Ishikawa (cell line): Measurements from ENCODE around the gene TBC1D30.

Experiments
- CEBPB ChIP-seq: IDR thresholded peaks from 2 replicates; pipeline ENCODE4 v1.6.1; 2012
- CREB1 ChIP-seq: IDR thresholded peaks from 2 replicates; pipeline ENCODE4 v1.6.1; 2012; ENCODE audit warnings: low read depth
- EGR1 ChIP-seq: IDR thresholded peaks from 2 replicates; pipeline ENCODE4 v1.6.1; 2012
- EP300 ChIP-seq: IDR thresholded peaks from 2 replicates; pipeline ENCODE4 v1.6.1; 2012; ENCODE audit warnings: borderline replicate concordance
- NFIC ChIP-seq: IDR thresholded peaks from 2 replicates; pipeline ENCODE4 v1.6.1; 2012
- RAD21 ChIP-seq: IDR thresholded peaks from 2 replicates; pipeline ENCODE4 v1.6.1; 2012; ENCODE audit warnings: low read depth
- TAF1 ChIP-seq: IDR thresholded peaks from 2 replicates; pipeline ENCODE4 v1.6.1; 2012; ENCODE audit warnings: low read depth, mild to moderate bottlenecking
- TCF12 ChIP-seq: IDR thresholded peaks from 2 replicates; pipeline ENCODE4 v1.6.1; 2012; ENCODE audit warnings: low read depth
- TEAD4 ChIP-seq: IDR thresholded peaks from 2 replicates; pipeline ENCODE4 v1.6.1; 2012
- YY1 ChIP-seq: IDR thresholded peaks from 2 replicates; pipeline ENCODE4 v1.6.1; 2012; ENCODE audit warnings: low read depth
- ZBTB7A ChIP-seq: IDR thresholded peaks from 2 replicates; pipeline ENCODE4 v1.6.1; 2012; ENCODE audit warnings: low read depth
- TF ChIP-seq, protein P1 (sequence below): IDR thresholded peaks from 2 replicates; pipeline ENCODE4 v1.6.1; 2012
- TF ChIP-seq, protein P2 (sequence below): IDR thresholded peaks from 2 replicates; pipeline ENCODE4 v1.6.1; 2012
- TF ChIP-seq, protein P3 (sequence below): IDR thresholded peaks from 2 replicates; pipeline ENCODE4 v1.6.1; 2012; ENCODE audit warnings: low read depth, mild to moderate bottlenecking

DNA sequence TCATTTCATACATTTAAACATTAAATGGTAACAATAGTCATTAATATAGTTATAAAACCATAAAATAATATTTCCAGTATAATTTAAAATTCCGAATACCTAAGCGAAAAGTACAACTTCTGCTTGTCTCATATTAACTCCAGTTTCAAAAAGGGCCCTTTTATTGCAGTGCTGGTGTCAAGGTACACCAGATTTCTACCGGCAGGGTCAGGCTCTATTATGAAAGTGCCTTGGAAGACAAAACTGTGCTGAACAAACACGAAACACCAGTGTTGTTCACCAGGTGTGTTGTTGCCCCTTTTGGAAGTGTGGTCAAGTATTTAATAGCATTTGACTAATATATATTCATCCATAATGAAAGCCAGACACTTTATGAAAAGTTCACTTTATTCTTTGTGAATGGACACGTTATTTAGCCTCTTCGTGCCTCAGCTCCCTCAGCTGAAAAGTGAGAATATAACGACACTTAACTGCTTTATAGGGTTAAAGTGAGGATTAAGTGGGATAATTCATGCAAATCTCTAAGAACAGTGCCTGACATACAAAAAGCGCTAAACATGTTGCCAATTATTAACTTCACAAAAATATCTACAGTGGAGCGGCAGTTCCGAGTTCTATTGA lies 45.0 kb upstream of the TBC1D30 start:
- TF ChIP-seq, protein P1, sequence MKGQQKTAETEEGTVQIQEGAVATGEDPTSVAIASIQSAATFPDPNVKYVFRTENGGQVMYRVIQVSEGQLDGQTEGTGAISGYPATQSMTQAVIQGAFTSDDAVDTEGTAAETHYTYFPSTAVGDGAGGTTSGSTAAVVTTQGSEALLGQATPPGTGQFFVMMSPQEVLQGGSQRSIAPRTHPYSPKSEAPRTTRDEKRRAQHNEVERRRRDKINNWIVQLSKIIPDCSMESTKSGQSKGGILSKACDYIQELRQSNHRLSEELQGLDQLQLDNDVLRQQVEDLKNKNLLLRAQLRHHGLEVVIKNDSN: no peak
- TF ChIP-seq, protein P2, sequence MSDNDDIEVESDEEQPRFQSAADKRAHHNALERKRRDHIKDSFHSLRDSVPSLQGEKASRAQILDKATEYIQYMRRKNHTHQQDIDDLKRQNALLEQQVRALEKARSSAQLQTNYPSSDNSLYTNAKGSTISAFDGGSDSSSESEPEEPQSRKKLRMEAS: no peak
- TF ChIP-seq, protein P3, sequence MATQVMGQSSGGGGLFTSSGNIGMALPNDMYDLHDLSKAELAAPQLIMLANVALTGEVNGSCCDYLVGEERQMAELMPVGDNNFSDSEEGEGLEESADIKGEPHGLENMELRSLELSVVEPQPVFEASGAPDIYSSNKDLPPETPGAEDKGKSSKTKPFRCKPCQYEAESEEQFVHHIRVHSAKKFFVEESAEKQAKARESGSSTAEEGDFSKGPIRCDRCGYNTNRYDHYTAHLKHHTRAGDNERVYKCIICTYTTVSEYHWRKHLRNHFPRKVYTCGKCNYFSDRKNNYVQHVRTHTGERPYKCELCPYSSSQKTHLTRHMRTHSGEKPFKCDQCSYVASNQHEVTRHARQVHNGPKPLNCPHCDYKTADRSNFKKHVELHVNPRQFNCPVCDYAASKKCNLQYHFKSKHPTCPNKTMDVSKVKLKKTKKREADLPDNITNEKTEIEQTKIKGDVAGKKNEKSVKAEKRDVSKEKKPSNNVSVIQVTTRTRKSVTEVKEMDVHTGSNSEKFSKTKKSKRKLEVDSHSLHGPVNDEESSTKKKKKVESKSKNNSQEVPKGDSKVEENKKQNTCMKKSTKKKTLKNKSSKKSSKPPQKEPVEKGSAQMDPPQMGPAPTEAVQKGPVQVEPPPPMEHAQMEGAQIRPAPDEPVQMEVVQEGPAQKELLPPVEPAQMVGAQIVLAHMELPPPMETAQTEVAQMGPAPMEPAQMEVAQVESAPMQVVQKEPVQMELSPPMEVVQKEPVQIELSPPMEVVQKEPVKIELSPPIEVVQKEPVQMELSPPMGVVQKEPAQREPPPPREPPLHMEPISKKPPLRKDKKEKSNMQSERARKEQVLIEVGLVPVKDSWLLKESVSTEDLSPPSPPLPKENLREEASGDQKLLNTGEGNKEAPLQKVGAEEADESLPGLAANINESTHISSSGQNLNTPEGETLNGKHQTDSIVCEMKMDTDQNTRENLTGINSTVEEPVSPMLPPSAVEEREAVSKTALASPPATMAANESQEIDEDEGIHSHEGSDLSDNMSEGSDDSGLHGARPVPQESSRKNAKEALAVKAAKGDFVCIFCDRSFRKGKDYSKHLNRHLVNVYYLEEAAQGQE: no peak
- TF ChIP-seq RAD21: no peak
- TF ChIP-seq EP300: no peak
- TF ChIP-seq TAF1: no peak
- TF ChIP-seq TEAD4: no peak
- no peak for TF ChIP-seq ZBTB7A
- no peak for TF ChIP-seq YY1
- TF ChIP-seq CEBPB: no peak
- TF ChIP-seq TCF12: no peak
- TF ChIP-seq NFIC: no peak
- no peak for TF ChIP-seq EGR1
- TF ChIP-seq CREB1: no peak
